ENCODE measurements around the gene MSANTD1.

MSANTD1 gene

DNA sequence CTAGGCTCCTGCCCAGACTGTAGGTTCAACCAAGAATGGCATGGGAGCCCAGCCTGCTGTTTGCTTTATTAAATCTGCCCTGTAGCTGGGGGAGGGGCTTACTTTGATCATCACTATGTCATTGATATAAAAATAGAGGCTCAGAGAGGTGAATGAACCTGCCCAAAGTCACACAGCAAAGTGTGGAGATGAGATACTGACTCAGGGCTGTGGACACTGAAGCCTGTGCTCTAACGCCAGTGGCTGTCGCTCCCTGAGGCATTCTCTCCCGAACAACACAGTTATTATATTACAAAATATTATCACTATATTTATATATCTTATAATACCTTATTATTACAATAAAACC is 3.5 kb downstream of the MSANTD1 start:
- H3K9ac ChIP-seq (ENCODE audit: low read length), result no peak overlapping the region
- H3K79me1 ChIP-seq (ENCODE audit: low read length), result no peaks in the 10 kb centered on the region
- no peak overlapping the region for H4K8ac ChIP-seq (ENCODE audit: low read depth, low read length)
- H3K4ac ChIP-seq (ENCODE audit: low read depth, low read length), result no peak overlapping the region
- no peak overlapping the region for H3K56ac ChIP-seq (ENCODE audit: low read length)
- H3K4me1 ChIP-seq (ENCODE audit: control insufficient read depth, low read depth, low read length), result no peaks in the 10 kb centered on the region
- H3K18ac ChIP-seq (ENCODE audit: low read length), result no peak overlapping the region
- H3K4me2 ChIP-seq (ENCODE audit: low read length), result no peak overlapping the region
- no peaks in the 10 kb centered on the region for H3K79me2 ChIP-seq (ENCODE audit: control insufficient read depth, insufficient read depth, low read length)
- H3K27me3 ChIP-seq (ENCODE audit: insufficient read depth, low read length, poor library complexity), result no peaks in the 10 kb centered on the region
- H2BK120ac ChIP-seq (ENCODE audit: low read depth, low read length), result no peak overlapping the region
- H3K4me3 ChIP-seq (ENCODE audit: low read length), result no peak overlapping the region
- no peak overlapping the region for H4K5ac ChIP-seq (ENCODE audit: low read length)
- no CpG with 5 or more reads among the region's 3 CpGs for WGBS (ENCODE audit: extremely low coverage, insufficient coverage, low lambda C conversion rate)
- no peak overlapping the region for H3K23ac ChIP-seq (ENCODE audit: low read length)
- no peak for DNase-seq
- no peak overlapping the region for H2BK5ac ChIP-seq (ENCODE audit: low read length)
- H3K36me3 ChIP-seq (ENCODE audit: control insufficient read depth, insufficient read depth, low read length), result no peaks in the 10 kb centered on the region
- H2BK15ac ChIP-seq (replicated peaks; ENCODE audit: low read depth), result no peak overlapping the region
- H3K27ac ChIP-seq (ENCODE audit: low read depth, low read length), result no peak overlapping the region
- no peak overlapping the region for H2AK5ac ChIP-seq (ENCODE audit: low read length)

DNA sequence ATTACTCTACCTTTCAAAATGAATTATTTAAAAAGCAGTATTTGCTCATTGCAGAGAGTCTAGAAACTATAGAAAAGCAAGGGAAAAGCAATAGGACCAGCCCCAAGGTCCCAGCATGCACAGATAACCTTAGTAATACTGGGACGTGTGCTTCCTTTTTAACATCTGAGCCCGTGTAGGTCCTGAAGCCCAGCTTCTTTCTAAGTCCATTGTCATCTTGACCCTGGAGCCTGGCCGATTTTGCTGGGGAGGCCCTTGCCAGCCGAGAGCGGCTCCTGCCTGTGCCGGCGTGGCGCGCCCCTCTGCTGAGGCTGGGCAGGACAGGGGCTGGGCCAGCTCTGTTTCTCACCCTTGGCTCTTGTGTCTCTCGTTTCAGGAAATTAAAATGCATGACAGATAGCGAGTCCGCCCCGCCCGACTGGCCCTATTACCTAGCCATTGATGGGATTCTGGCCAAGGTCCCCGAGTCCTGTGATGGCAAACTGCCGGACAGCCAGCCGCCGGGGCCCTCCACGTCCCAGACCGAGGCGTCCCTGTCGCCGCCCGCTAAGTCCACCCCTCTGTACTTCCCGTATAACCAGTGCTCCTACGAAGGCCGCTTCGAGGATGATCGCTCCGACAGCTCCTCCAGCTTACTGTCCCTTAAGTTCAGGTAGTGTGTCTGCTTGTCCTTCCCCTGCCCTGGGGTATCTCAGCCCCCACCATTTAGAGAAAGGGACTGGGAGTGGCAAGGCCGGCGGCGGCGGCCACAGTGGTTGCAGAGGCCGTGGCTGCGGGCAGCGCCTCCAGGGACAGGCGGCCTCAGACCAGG is 4.1 kb downstream of the MSANTD1 start:
- no peak overlapping the region for H3K27ac ChIP-seq (ENCODE audit: low read depth, low read length)
- no peak for DNase-seq
- no peak overlapping the region for H3K4me3 ChIP-seq (ENCODE audit: low read length)
- no peak overlapping the region for H2BK120ac ChIP-seq (ENCODE audit: low read depth, low read length)
- no peak overlapping the region for H3K18ac ChIP-seq (ENCODE audit: low read length)
- H2AK5ac ChIP-seq (ENCODE audit: low read length), result no peak overlapping the region
- no peak overlapping the region for H2BK15ac ChIP-seq (replicated peaks; ENCODE audit: low read depth)
- no peaks in the 10 kb centered on the region for H3K27me3 ChIP-seq (ENCODE audit: insufficient read depth, low read length, poor library complexity)
- no peak overlapping the region for H3K23ac ChIP-seq (ENCODE audit: low read length)
- H4K5ac ChIP-seq (ENCODE audit: low read length), result no peak overlapping the region
- no peak overlapping the region for H3K4me2 ChIP-seq (ENCODE audit: low read length)
- H3K79me1 ChIP-seq (ENCODE audit: low read length), result no peaks in the 10 kb centered on the region
- H3K9ac ChIP-seq (ENCODE audit: low read length), result no peak overlapping the region
- no peak overlapping the region for H4K8ac ChIP-seq (ENCODE audit: low read depth, low read length)
- no peak overlapping the region for H3K56ac ChIP-seq (ENCODE audit: low read length)
- H3K36me3 ChIP-seq (ENCODE audit: control insufficient read depth, insufficient read depth, low read length), result no peaks in the 10 kb centered on the region
- H3K4me1 ChIP-seq (ENCODE audit: control insufficient read depth, low read depth, low read length), result no peaks in the 10 kb centered on the region
- no peak overlapping the region for H3K4ac ChIP-seq (ENCODE audit: low read depth, low read length)
- no peaks in the 10 kb centered on the region for H3K79me2 ChIP-seq (ENCODE audit: control insufficient read depth, insufficient read depth, low read length)
- no peak overlapping the region for H2BK5ac ChIP-seq (ENCODE audit: low read length)
- no CpG with 5 or more reads among the region's 38 CpGs for WGBS (ENCODE audit: extremely low coverage, insufficient coverage, low lambda C conversion rate)

DNA sequence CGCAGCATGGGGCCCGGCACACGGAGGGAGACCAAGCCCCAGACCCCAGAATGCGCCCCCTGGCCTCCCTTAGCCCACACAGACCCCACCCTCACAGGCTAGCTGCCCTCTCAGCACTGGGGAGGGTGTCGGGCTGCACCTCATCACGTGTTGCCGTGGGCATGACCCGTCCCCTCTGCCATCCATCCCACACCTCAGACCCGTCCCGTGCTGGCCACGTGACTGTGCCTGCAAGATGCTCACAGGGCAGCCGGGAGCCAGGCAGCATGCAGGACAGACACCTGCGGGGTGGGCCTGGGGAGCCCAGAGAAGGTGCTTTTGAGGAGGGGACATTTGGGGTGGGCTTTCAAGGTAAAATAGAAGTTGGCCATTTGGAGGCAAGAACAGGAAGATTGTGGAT is 4.8 kb downstream of the MSANTD1 start:
- Histone ChIP-seq H3K4me3 (ENCODE audit: low read length) (no peak overlapping the region), H3K23ac (ENCODE audit: low read length) (no peak overlapping the region), H3K4me1 (ENCODE audit: control insufficient read depth, low read depth, low read length) (no peaks in the 10 kb centered on the region), H4K5ac (ENCODE audit: low read length) (no peak overlapping the region), H3K27ac (ENCODE audit: low read depth, low read length) (no peak overlapping the region), H3K4me2 (ENCODE audit: low read length) (no peak overlapping the region), H3K27me3 (ENCODE audit: insufficient read depth, low read length, poor library complexity) (no peaks in the 10 kb centered on the region), H3K79me1 (ENCODE audit: low read length) (no peaks in the 10 kb centered on the region), H3K9ac (ENCODE audit: low read length) (no peak overlapping the region), H3K4ac (ENCODE audit: low read depth, low read length) (no peak overlapping the region), H2BK15ac (replicated peaks; ENCODE audit: low read depth) (no peak overlapping the region), H2BK5ac (ENCODE audit: low read length) (no peak overlapping the region), H4K8ac (ENCODE audit: low read depth, low read length) (no peak overlapping the region), H3K56ac (ENCODE audit: low read length) (no peak overlapping the region), H3K79me2 (ENCODE audit: control insufficient read depth, insufficient read depth, low read length) (no peaks in the 10 kb centered on the region), H3K18ac (ENCODE audit: low read length) (no peak overlapping the region), H2BK120ac (ENCODE audit: low read depth, low read length) (no peak overlapping the region), H3K36me3 (ENCODE audit: control insufficient read depth, insufficient read depth, low read length) (no peaks in the 10 kb centered on the region), H2AK5ac (ENCODE audit: low read length) (no peak overlapping the region)
- no CpG with 5 or more reads among the region's 13 CpGs for WGBS (ENCODE audit: extremely low coverage, insufficient coverage, low lambda C conversion rate)
- DNase-seq, result no peak

DNA sequence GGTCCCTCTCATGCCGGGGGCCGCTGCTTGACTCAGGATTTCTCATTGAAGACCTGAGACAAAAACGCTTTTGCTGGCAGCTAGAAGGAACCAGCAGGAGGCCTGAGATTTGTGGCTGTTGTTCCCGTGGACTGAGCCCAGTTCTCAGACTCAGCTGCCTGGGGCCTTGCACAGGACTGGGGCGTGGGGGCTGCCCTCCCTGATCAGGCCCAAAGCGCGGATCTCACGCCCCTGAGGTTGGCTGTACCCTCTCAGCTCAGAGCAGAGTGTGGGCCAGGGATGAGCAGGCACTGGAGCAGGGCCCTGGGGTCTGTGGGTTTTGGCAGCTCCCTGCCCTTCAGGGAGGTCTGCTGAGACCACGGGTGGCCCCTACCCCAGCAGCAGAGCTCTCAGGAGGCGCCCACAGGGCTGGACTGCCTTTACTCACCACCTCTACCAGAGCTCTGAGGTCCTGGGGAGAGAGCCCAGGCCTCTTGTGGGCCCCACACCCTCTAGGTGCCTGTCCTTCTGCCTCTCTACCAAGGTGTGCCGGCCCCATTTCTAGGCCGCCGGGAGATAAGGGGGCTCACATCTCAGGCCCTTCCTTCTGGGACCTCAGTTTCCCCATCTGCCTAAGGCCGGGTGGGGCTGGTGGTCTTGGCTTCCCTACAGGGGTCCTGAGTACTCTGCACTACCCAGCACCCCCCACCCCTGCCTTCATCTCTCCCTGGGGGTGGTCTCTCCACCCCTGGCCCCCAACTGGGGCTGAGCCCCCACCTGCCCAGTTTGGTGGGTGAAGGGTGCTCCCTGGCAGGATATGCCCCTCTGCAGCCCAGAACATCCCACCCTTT is 5.6 kb downstream of the MSANTD1 start:
- Histone ChIP-seq H3K56ac (ENCODE audit: low read length) (no peak overlapping the region), H2BK5ac (ENCODE audit: low read length) (no peak overlapping the region), H4K8ac (ENCODE audit: low read depth, low read length) (no peak overlapping the region), H3K4me3 (ENCODE audit: low read length) (no peak overlapping the region), H2AK5ac (ENCODE audit: low read length) (no peak overlapping the region), H3K79me2 (ENCODE audit: control insufficient read depth, insufficient read depth, low read length) (no peaks in the 10 kb centered on the region), H2BK120ac (ENCODE audit: low read depth, low read length) (no peak overlapping the region), H3K4ac (ENCODE audit: low read depth, low read length) (no peak overlapping the region), H4K5ac (ENCODE audit: low read length) (no peak overlapping the region), H3K79me1 (ENCODE audit: low read length) (no peaks in the 10 kb centered on the region), H3K18ac (ENCODE audit: low read length) (no peak overlapping the region), H3K23ac (ENCODE audit: low read length) (no peak overlapping the region), H3K27ac (ENCODE audit: low read depth, low read length) (no peak overlapping the region), H2BK15ac (replicated peaks; ENCODE audit: low read depth) (no peak overlapping the region), H3K4me1 (ENCODE audit: control insufficient read depth, low read depth, low read length) (no peaks in the 10 kb centered on the region), H3K9ac (ENCODE audit: low read length) (no peak overlapping the region), H3K36me3 (ENCODE audit: control insufficient read depth, insufficient read depth, low read length) (no peaks in the 10 kb centered on the region), H3K27me3 (ENCODE audit: insufficient read depth, low read length, poor library complexity) (no peaks in the 10 kb centered on the region), H3K4me2 (ENCODE audit: low read length) (no peak overlapping the region)
- no CpG with 5 or more reads among the region's 14 CpGs for WGBS (ENCODE audit: extremely low coverage, insufficient coverage, low lambda C conversion rate)
- DNase-seq, result no peak

DNA sequence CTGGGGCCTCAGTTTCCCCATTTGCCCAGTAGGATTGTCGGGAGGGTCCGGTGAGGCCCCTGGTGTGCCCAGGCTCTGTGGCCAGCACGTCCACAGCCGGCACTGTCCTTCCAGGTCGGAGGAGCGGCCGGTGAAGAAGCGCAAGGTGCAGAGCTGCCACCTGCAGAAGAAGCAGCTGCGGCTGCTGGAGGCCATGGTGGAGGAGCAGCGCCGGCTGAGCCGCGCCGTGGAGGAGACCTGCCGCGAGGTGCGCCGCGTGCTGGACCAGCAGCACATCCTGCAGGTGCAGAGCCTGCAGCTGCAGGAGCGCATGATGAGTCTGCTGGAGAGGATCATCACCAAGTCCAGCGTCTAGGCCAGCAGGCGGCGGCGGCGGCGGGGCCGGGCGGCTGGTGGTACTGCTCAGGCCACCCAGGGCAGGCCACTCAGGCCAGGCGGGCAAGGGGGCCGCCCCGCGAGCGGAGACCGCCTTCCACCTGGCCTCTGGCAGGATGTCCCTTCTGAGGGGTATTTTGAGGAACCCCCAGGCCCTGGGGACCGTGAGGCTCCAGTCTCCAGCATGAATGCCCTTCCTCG is 6.7 kb downstream of the MSANTD1 start:
- no peak overlapping the region for H3K27ac ChIP-seq (ENCODE audit: low read depth, low read length)
- no peak overlapping the region for H3K18ac ChIP-seq (ENCODE audit: low read length)
- no peak overlapping the region for H3K9ac ChIP-seq (ENCODE audit: low read length)
- H3K23ac ChIP-seq (ENCODE audit: low read length), result no peak overlapping the region
- H4K5ac ChIP-seq (ENCODE audit: low read length), result no peak overlapping the region
- H3K36me3 ChIP-seq (ENCODE audit: control insufficient read depth, insufficient read depth, low read length), result no peaks in the 10 kb centered on the region
- H3K4me2 ChIP-seq (ENCODE audit: low read length), result no peak overlapping the region
- H2AK5ac ChIP-seq (ENCODE audit: low read length), result no peak overlapping the region
- no peaks in the 10 kb centered on the region for H3K27me3 ChIP-seq (ENCODE audit: insufficient read depth, low read length, poor library complexity)
- no peak overlapping the region for H2BK5ac ChIP-seq (ENCODE audit: low read length)
- no peak overlapping the region for H3K56ac ChIP-seq (ENCODE audit: low read length)
- H2BK15ac ChIP-seq (replicated peaks; ENCODE audit: low read depth), result no peak overlapping the region
- H3K79me1 ChIP-seq (ENCODE audit: low read length), result no peaks in the 10 kb centered on the region
- no peak overlapping the region for H4K8ac ChIP-seq (ENCODE audit: low read depth, low read length)
- WGBS (ENCODE audit: extremely low coverage, insufficient coverage, low lambda C conversion rate), result no CpG with 5 or more reads among the region's 36 CpGs
- H3K79me2 ChIP-seq (ENCODE audit: control insufficient read depth, insufficient read depth, low read length), result no peaks in the 10 kb centered on the region
- no peaks in the 10 kb centered on the region for H3K4me1 ChIP-seq (ENCODE audit: control insufficient read depth, low read depth, low read length)
- no peak overlapping the region for H3K4ac ChIP-seq (ENCODE audit: low read depth, low read length)
- no peak overlapping the region for H2BK120ac ChIP-seq (ENCODE audit: low read depth, low read length)
- no peak overlapping the region for H3K4me3 ChIP-seq (ENCODE audit: low read length)
- no peak for DNase-seq

Data from mesendoderm (in vitro differentiated cells).